H1 (cell line): ENCODE results near the gene KIF26B.

ENCODE experiments used
- EP300 ChIP-seq, 2 experiments: IDR thresholded peaks; 1 replicate in 1 of 2; 2 replicates in 1 of 2; pipeline ENCODE4 v1.6.1; 2011 to 2012; ENCODE audit warnings: low read depth in 2 of 2, low read length in 2 of 2, mild to moderate bottlenecking in 2 of 2, borderline replicate concordance in 1 of 2, inconsistent platforms in 1 of 2, moderate library complexity in 1 of 2
- EZH2 ChIP-seq: fragments of 200-600 bp; sonication (generic); IDR thresholded peaks from 2 replicates; pipeline ENCODE4 v1.7.1; 2012; ENCODE audit warnings: low read depth, mild to moderate bottlenecking, moderate library complexity, low read length, inconsistent platforms; ENCODE audit not compliant: severe bottlenecking
- GABPA ChIP-seq: IDR thresholded peaks from 2 replicates; pipeline ENCODE4 v1.6.1; 2011; ENCODE audit warnings: mild to moderate bottlenecking, low read length, moderate library complexity, borderline replicate concordance; ENCODE audit not compliant: insufficient read depth
- NRF1 ChIP-seq: IDR thresholded peaks from 2 replicates; pipeline ENCODE4 v1.6.1; 2011; ENCODE audit warnings: mild to moderate bottlenecking, low read depth, low read length, improper control_type of control experiment
- POLR2A ChIP-seq, 2 experiments: IDR thresholded peaks; 1 replicate in 1 of 2; 2 replicates in 1 of 2; pipeline ENCODE4 v1.6.1; 2011; ENCODE audit warnings: low read depth in 2 of 2, low read length in 2 of 2, mild to moderate bottlenecking in 2 of 2; ENCODE audit errors: control extremely low read depth in 1 of 2
- POLR2AphosphoS5 ChIP-seq: IDR thresholded peaks from 2 replicates; pipeline ENCODE4 v1.6.1; 2011; ENCODE audit warnings: low read depth, low read length
- RAD21 ChIP-seq, 2 experiments: IDR thresholded peaks in 1 of 2; conservative IDR thresholded peaks in 1 of 2; 2 replicates each; pipeline ENCODE4 v1.6.1; 2011; ENCODE audit warnings: low read depth in 2 of 2, low read length in 2 of 2, improper control_type of control experiment in 1 of 2, inconsistent platforms in 1 of 2, mild to moderate bottlenecking in 1 of 2, moderate library complexity in 1 of 2
- RNF2 ChIP-seq: fragments of 200-900, 300-1000 bp; sonication (generic); IDR thresholded peaks from 2 replicates; pipeline ENCODE4 v1.7.1; 2016; ENCODE audit warnings: borderline replicate concordance, low read depth, mild to moderate bottlenecking, antibody characterized with exemption, low read length; ENCODE audit not compliant: poor library complexity, severe bottlenecking; ENCODE audit errors: missing control alignments
- RXRA ChIP-seq: IDR thresholded peaks from 2 replicates; pipeline ENCODE4 v1.6.1; 2011; ENCODE audit warnings: low read depth, mild to moderate bottlenecking, low read length, moderate library complexity; ENCODE audit not compliant: insufficient read depth
- YY1 ChIP-seq: IDR thresholded peaks from 2 replicates; pipeline ENCODE4 v1.6.1; 2011; ENCODE audit warnings: low read depth, mild to moderate bottlenecking, low read length
- TF ChIP-seq, protein P1 (sequence below), 3 experiments: IDR thresholded peaks; 1 replicate in 2 of 3; 2 replicates in 1 of 3; pipeline versions ENCODE4 v1.5.1 to v1.6.1; 2011; ENCODE audit warnings: low read length in 3 of 3, mild to moderate bottlenecking in 3 of 3, inconsistent platforms in 2 of 3, low read depth in 1 of 3, moderate library complexity in 1 of 3; ENCODE audit not compliant: insufficient read depth in 1 of 3; ENCODE audit errors: control extremely low read depth in 1 of 3

- TF ChIP-seq EZH2 (no peak), RNF2 (no peak), POLR2AphosphoS5 (no peak), POLR2A (IDR thresholded peaks at IDR 0.05; ENCODE audit: control extremely low read depth in 1 of 2, low read depth in 2 of 2, low read length in 2 of 2) (no peak), YY1 (no peak), RXRA (no peak), GABPA (no peak), RAD21 (IDR thresholded peaks at IDR 0.05 in 1 of 2, conservative IDR thresholded peaks at IDR 0.05 in 1 of 2; ENCODE audit: low read depth in 2 of 2, low read length in 2 of 2) (no peak), EP300 (IDR thresholded peaks at IDR 0.05; ENCODE audit: borderline replicate concordance in 1 of 2, low read depth in 2 of 2, low read length in 2 of 2) (no peak), NRF1 (no peak)
- TF ChIP-seq, protein P1, sequence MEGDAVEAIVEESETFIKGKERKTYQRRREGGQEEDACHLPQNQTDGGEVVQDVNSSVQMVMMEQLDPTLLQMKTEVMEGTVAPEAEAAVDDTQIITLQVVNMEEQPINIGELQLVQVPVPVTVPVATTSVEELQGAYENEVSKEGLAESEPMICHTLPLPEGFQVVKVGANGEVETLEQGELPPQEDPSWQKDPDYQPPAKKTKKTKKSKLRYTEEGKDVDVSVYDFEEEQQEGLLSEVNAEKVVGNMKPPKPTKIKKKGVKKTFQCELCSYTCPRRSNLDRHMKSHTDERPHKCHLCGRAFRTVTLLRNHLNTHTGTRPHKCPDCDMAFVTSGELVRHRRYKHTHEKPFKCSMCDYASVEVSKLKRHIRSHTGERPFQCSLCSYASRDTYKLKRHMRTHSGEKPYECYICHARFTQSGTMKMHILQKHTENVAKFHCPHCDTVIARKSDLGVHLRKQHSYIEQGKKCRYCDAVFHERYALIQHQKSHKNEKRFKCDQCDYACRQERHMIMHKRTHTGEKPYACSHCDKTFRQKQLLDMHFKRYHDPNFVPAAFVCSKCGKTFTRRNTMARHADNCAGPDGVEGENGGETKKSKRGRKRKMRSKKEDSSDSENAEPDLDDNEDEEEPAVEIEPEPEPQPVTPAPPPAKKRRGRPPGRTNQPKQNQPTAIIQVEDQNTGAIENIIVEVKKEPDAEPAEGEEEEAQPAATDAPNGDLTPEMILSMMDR (IDR thresholded peaks at IDR 0.05; ENCODE audit: control extremely low read depth in 1 of 3, insufficient read depth in 1 of 3, low read depth in 1 of 3, low read length in 3 of 3): no peak
Observed at GRCh38 chr1:245577191-245578157, 422.7 kb downstream of the KIF26B start.
